HepG2 (cell line): Measurements from ENCODE around the gene IFNAR1. TPM values are rescaled to one million over a fixed set of nuclear protein-coding genes. Genes with fewer than 3 reads are reported as not detected.

ENCODE experiments used
- ARID5B ChIP-seq: IDR thresholded peaks from 2 replicates; pipeline ENCODE4 v1.4.0; 2020; ENCODE audit warnings: mild to moderate bottlenecking, missing genetic modification reagents
- BRD4 ChIP-seq: sonication (generic); formaldehyde crosslinking; IDR thresholded peaks from 2 replicates; pipeline ENCODE4 v1.4.0; 2020; ENCODE audit warnings: missing genetic modification reagents
- CBFB ChIP-seq: sonication (generic); formaldehyde crosslinking; IDR thresholded peaks from 2 replicates; pipeline ENCODE4 v1.4.0; 2020; ENCODE audit warnings: missing genetic modification reagents
- FIP1L1 ChIP-seq: fragments of 200-400 bp; formaldehyde crosslinking; IDR thresholded peaks from 2 replicates; pipeline ENCODE4 v1.6.1; 2018; ENCODE audit warnings: low read depth, mild to moderate bottlenecking, low read length, moderate library complexity, borderline replicate concordance; ENCODE audit not compliant: insufficient read depth
- GZF1 ChIP-seq: sonication (generic); formaldehyde crosslinking; IDR thresholded peaks from 2 replicates; pipeline ENCODE4 v1.5.1; 2020; ENCODE audit warnings: mild to moderate bottlenecking, missing genetic modification reagents
- HCFC1 ChIP-seq: fragments of 150-350 bp; IDR thresholded peaks from 2 replicates; pipeline ENCODE4 v1.6.1; 2014; ENCODE audit warnings: low read depth, low read length
- HDAC2 ChIP-seq: sonication (generic); formaldehyde crosslinking; IDR thresholded peaks from 2 replicates; pipeline ENCODE4 v1.4.0; 2020; ENCODE audit warnings: missing genetic modification reagents
- HOXA5 ChIP-seq: sonication (generic); formaldehyde crosslinking; IDR thresholded peaks from 2 replicates; pipeline ENCODE4 v1.4.0; 2020; ENCODE audit warnings: missing genetic modification reagents
- IRF9 ChIP-seq: sonication (generic); formaldehyde crosslinking; IDR thresholded peaks from 2 replicates; pipeline ENCODE4 v1.8.0; 2022; ENCODE audit warnings: missing genetic modification reagents, mild to moderate bottlenecking, borderline replicate concordance
- KAT8 ChIP-seq: IDR thresholded peaks from 2 replicates; pipeline ENCODE4 v1.6.1; 2016; ENCODE audit warnings: missing genetic modification reagents, missing compliant biosample characterization
- MYC ChIP-seq: sonication (generic); formaldehyde crosslinking; IDR thresholded peaks from 2 replicates; pipeline ENCODE4 v1.9.0; 2021; ENCODE audit warnings: missing genetic modification reagents, borderline replicate concordance
- NFKB2 ChIP-seq: sonication (generic); formaldehyde crosslinking; IDR thresholded peaks from 2 replicates; pipeline ENCODE4 v1.4.0; 2020; ENCODE audit warnings: missing genetic modification reagents, borderline replicate concordance
- NFYB ChIP-seq: sonication (generic); formaldehyde crosslinking; IDR thresholded peaks from 2 replicates; pipeline ENCODE4 v1.4.0; 2020; ENCODE audit warnings: missing genetic modification reagents
- NONO ChIP-seq, 2 experiments: fragments of 450-650 bp in 1 of 2; sonication (generic) in 1 of 2; formaldehyde crosslinking in 1 of 2; IDR thresholded peaks in 1 of 2; conservative IDR thresholded peaks in 1 of 2; 2 replicates each; pipeline versions ENCODE4 v1.6.1 to v1.8.0; 2017 to 2022; ENCODE audit warnings: mild to moderate bottlenecking in 1 of 2, missing genetic modification reagents in 1 of 2, moderate library complexity in 1 of 2
- PAX8 ChIP-seq: sonication (generic); formaldehyde crosslinking; IDR thresholded peaks from 2 replicates; pipeline ENCODE4 v1.8.0; 2022; ENCODE audit warnings: mild to moderate bottlenecking, missing genetic modification reagents, borderline replicate concordance
- SP4 ChIP-seq: sonication (generic); formaldehyde crosslinking; IDR thresholded peaks from 2 replicates; pipeline ENCODE4 v1.8.1; 2023; ENCODE audit warnings: mild to moderate bottlenecking, missing genetic modification reagents
- ZBTB2 ChIP-seq: sonication (generic); formaldehyde crosslinking; IDR thresholded peaks from 2 replicates; pipeline ENCODE4 v1.8.0; 2022; ENCODE audit warnings: low read depth, missing genetic modification reagents
- ZBTB43 ChIP-seq: sonication (generic); formaldehyde crosslinking; conservative IDR thresholded peaks from 2 replicates; pipeline ENCODE4 v1.4.0; 2020; ENCODE audit warnings: missing genetic modification reagents
- ZBTB7A ChIP-seq: sonication (generic); formaldehyde crosslinking; IDR thresholded peaks from 2 replicates; pipeline ENCODE4 v1.8.0; 2022; ENCODE audit warnings: mild to moderate bottlenecking, missing genetic modification reagents
- ZNF101 ChIP-seq: sonication (generic); formaldehyde crosslinking; IDR thresholded peaks from 2 replicates; pipeline ENCODE4 v1.4.0; 2020; ENCODE audit warnings: mild to moderate bottlenecking, low read depth, missing genetic modification reagents, borderline replicate concordance
- ZNF234 ChIP-seq: sonication (generic); formaldehyde crosslinking; conservative IDR thresholded peaks from 2 replicates; pipeline ENCODE4 v1.5.1; 2020; ENCODE audit warnings: mild to moderate bottlenecking, missing genetic modification reagents
- polyA plus RNA-seq, 8 experiments: library from polyadenylated mRNA; depleted of rRNA in 3 of 8; stranded (reverse) in 7 of 8; unstranded in 1 of 8; fragments of >200 nt; fragmentation: Illumina TruSeq in 4 of 8; extraction: Trizol in 4 of 8; gene quantifications; 2 replicates each; pipeline versions ENCODE4 v1.2.1 to v1.2.3, GENCODE V29; 2011 to 2016; ENCODE audit warnings: low read depth in 4 of 8, missing spikeins in 1 of 8, mixed read lengths in 1 of 8; ENCODE audit not compliant: insufficient read depth in 1 of 8
- total RNA-seq, 5 experiments: library from RNA; depleted of rRNA; stranded (reverse); fragments of >200 nt; fragmentation: Illumina TruSeq; extraction: Trizol; gene quantifications; 2 replicates each; pipeline ENCODE4 v1.2.3, GENCODE V29; 2016; ENCODE audit warnings: low read depth in 1 of 5

The IFNAR1 gene
- total and polyA plus RNA-seq, 2 of the 13 experiments (the other 11 are each of a cell fraction or from before 2014, with no cell fraction given), result 6.7 to 9.3 TPM

GRCh38 chr21:33324291-33325221 is at the start of gene IFNAR1 (continued):
- TF ChIP-seq SP4 (CRISPR knock-in tag) (peak; percentile 86), ZBTB43 (CRISPR knock-in tag) (peak; percentile 72; the same call in 1 of the 2 replicates), ZNF101 (no peak; the same call in 1 of the 2 replicates), PAX8 (CRISPR knock-in tag) (peak; percentile 80; the same call in 1 of the 2 replicates), FIP1L1 (0 out of 2 replicates have a peak, but pooled peaks have one; percentile 71), KAT8 (CRISPR knock-in tag) (peak; percentile 78), ZNF234 (CRISPR knock-in tag) (0 out of 2 replicates have a peak, but pooled peaks have one; percentile 41), HDAC2 (peak; percentile 25), IRF9 (CRISPR knock-in tag) (peak; percentile 86), GZF1 (CRISPR knock-in tag) (0 out of 2 replicates have a peak, but pooled peaks have one; percentile 12), CBFB (CRISPR knock-in tag) (peak; percentile 51; the same call in 1 of the 2 replicates), NONO (IDR thresholded peaks at IDR 0.05) (no peak), NONO (CRISPR knock-in tag; conservative IDR thresholded peaks at IDR 0.05) (peak; percentile 85), ARID5B (CRISPR knock-in tag) (peak; percentile 37), ZBTB7A (CRISPR knock-in tag) (peak; percentile 88), HCFC1 (peak; percentile 29; the same call in 1 of the 2 replicates), HOXA5 (CRISPR knock-in tag) (peak; percentile 49), ZBTB2 (CRISPR knock-in tag) (no peak), NFYB (CRISPR knock-in tag) (peak; percentile 38; the same call in 1 of the 2 replicates), MYC (CRISPR knock-in tag) (peak; percentile 77), BRD4 (CRISPR knock-in tag) (peak; percentile 76; the same call in 1 of the 2 replicates), NFKB2 (CRISPR knock-in tag) (peak; percentile 86)
